GM12892 (cell line): Measurements from ENCODE around the gene SIGLEC10.
"Not testable (repeated sequence)": the region's sequence is repeated elsewhere in the genome, so short reads cannot be mapped to it uniquely, and the experiment has no call there.

ENCODE experiments used
- POLR2A ChIP-seq: IDR thresholded peaks from 2 replicates; pipeline ENCODE4 v1.6.1; 2011; ENCODE audit warnings: low read depth, low read length, control low read depth
- POLR2AphosphoS5 ChIP-seq: IDR thresholded peaks from 2 replicates; pipeline ENCODE4 v1.6.1; 2011; ENCODE audit warnings: low read depth, low read length, control low read depth
- TAF1 ChIP-seq: IDR thresholded peaks from 2 replicates; pipeline ENCODE4 v1.6.1; 2011; ENCODE audit warnings: low read depth, mild to moderate bottlenecking, control low read depth, low read length, borderline replicate concordance

DNA sequence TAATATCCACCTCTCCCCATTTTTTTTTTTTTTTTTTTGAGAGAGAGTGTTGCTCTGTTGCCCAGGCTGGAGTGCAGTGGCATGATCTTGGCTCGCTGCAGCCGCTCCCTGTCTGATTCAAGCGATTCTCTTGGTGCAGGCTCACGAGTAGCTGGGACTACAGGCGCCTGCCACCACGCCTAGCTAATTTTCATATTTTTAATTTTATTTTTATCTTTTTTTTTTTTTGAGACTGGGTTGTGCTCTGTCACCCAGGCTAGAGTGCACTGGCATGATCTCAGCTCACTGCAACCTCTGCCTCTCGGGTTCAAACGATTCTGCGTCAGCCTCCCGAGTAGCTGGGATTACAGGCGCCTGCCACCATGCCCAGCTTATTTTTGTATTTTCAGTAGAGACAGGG lies 3.1 kb upstream of the SIGLEC10 start:
- not testable (repeated sequence) for TF ChIP-seq POLR2A, TAF1, POLR2AphosphoS5
